ENCODE results near the gene ADAMTS7. TPM values are rescaled to one million over a fixed set of nuclear protein-coding genes. Genes with fewer than 3 reads are reported as not detected.
"Not testable (repeated sequence)": the region's sequence is repeated elsewhere in the genome, so short reads cannot be mapped to it uniquely, and the experiment has no call there.

ADAMTS7 gene
- total and polyA plus RNA-seq, 2 donors (not counting 1 experiment from before 2014, with no cell fraction given): 0.10 to 16.6 TPM

- TF ChIP-seq EZH2 (IDR thresholded peaks at IDR 0.05; ENCODE audit: borderline replicate concordance, insufficient read depth, low read depth, low read length, poor library complexity, severe bottlenecking) (no peak), CTCF (IDR thresholded peaks at IDR 0.05) (no peak)
- 88% methylated on average over 5 of the region's 5 CpGs for WGBS (ENCODE audit: insufficient coverage)
- POLR2A ChIA-PET: no interaction called here
Measured at GRCh38 chr15:78778422-78778821, 32.8 kb downstream of the ADAMTS7 start.

GRCh38 chr15:78777953-78778345 lies 33.3 kb downstream of the ADAMTS7 start:
- H2AFZ ChIP-seq (ENCODE audit: insufficient read depth, low read depth, low read length, poor library complexity, severe bottlenecking); DNase-seq; CTCF ChIA-PET; H3K4me2 ChIP-seq (replicated peaks; ENCODE audit: low read depth, low read length, poor library complexity, severe bottlenecking); H3K27ac Mint-ChIP-seq; POLR2A ChIA-PET; H3K9me3 Mint-ChIP-seq (ENCODE audit: insufficient read depth); intact Hi-C loops (cut with micrococcal nuclease); H3K9me3 ChIP-seq (ENCODE audit: control extremely low read depth in 1 of 3, control insufficient read depth in 2 of 3, insufficient read depth in 1 of 3, low read length in 2 of 3); H3K4me3 Mint-ChIP-seq; H3K4me1 Mint-ChIP-seq; H3K4me1 ChIP-seq (ENCODE audit: control insufficient read depth in 2 of 2, insufficient read depth in 2 of 2, low read length in 2 of 2); H3K27me3 ChIP-seq (replicated peaks in 1 of 4; ENCODE audit: control extremely low read depth in 1 of 4, control insufficient read depth in 3 of 4, insufficient read depth in 4 of 4, low read length in 3 of 4); H3K27me3 Mint-ChIP-seq; H3K36me3 ChIP-seq (replicated peaks in 1 of 2; ENCODE audit: control extremely low read depth in 1 of 2, control insufficient read depth in 1 of 2, extremely low read depth in 1 of 2, insufficient read depth in 2 of 2, low read length in 1 of 2); ATAC-seq (ENCODE audit: low read depth); H3K4me3 ChIP-seq (ENCODE audit: control extremely low read depth in 1 of 5, extremely low read depth in 1 of 5, insufficient read depth in 1 of 5, low read depth in 2 of 5, low read length in 4 of 5); H4K20me1 ChIP-seq (ENCODE audit: control insufficient read depth, insufficient read depth, low read length, poor library complexity, severe bottlenecking); H3K9ac ChIP-seq (ENCODE audit: low read length); H3K79me2 ChIP-seq (ENCODE audit: control insufficient read depth, insufficient read depth, low read length); H3K27ac ChIP-seq (ENCODE audit: low read length in 2 of 2): not testable (repeated sequence)
- 93% methylated on average over 12 of the region's 12 CpGs for WGBS (ENCODE audit: insufficient coverage)

More at GRCh38 chr15:78778422-78778821, 32.8 kb downstream of the ADAMTS7 start:
- no peaks in the 10 kb centered on the region for H3K36me3 ChIP-seq (replicated peaks in 1 of 2; ENCODE audit: control extremely low read depth in 1 of 2, control insufficient read depth in 1 of 2, extremely low read depth in 1 of 2, insufficient read depth in 2 of 2, low read length in 1 of 2)
- ATAC-seq (ENCODE audit: low read depth) (no peak), DNase-seq (no peak)
- H3K4me1 Mint-ChIP-seq: no peaks in the 10 kb centered on the region
- H3K9me3 Mint-ChIP-seq (ENCODE audit: insufficient read depth): no peaks in the 10 kb centered on the region
- no peak overlapping the region for H3K9ac ChIP-seq (ENCODE audit: low read length)
- H3K79me2 ChIP-seq (ENCODE audit: control insufficient read depth, insufficient read depth, low read length): no peaks in the 10 kb centered on the region
- H3K27ac ChIP-seq (ENCODE audit: low read length in 2 of 2): no peak overlapping the region
- H3K4me3 ChIP-seq (ENCODE audit: control extremely low read depth in 1 of 5, extremely low read depth in 1 of 5, insufficient read depth in 1 of 5, low read depth in 2 of 5, low read length in 4 of 5): no peak overlapping the region
- no peak overlapping the region for H3K4me3 Mint-ChIP-seq
- no peak overlapping the region for H3K27ac Mint-ChIP-seq
- no peaks in the 10 kb centered on the region for H3K27me3 ChIP-seq (replicated peaks in 1 of 4; ENCODE audit: control extremely low read depth in 1 of 4, control insufficient read depth in 3 of 4, insufficient read depth in 4 of 4, low read length in 3 of 4)
- no peaks in the 10 kb centered on the region for H3K27me3 Mint-ChIP-seq
- no peaks in the 10 kb centered on the region for H3K4me1 ChIP-seq (ENCODE audit: control insufficient read depth in 2 of 2, insufficient read depth in 2 of 2, low read length in 2 of 2)
- H3K9me3 ChIP-seq (ENCODE audit: control extremely low read depth in 1 of 3, control insufficient read depth in 2 of 3, insufficient read depth in 1 of 3, low read length in 2 of 3): no peaks in the 10 kb centered on the region
- intact Hi-C loops (cut with micrococcal nuclease): no loop called here
- no peak overlapping the region for H3K4me2 ChIP-seq (replicated peaks; ENCODE audit: low read depth, low read length, poor library complexity, severe bottlenecking)
- H4K20me1 ChIP-seq (ENCODE audit: control insufficient read depth, insufficient read depth, low read length, poor library complexity, severe bottlenecking): no peaks in the 10 kb centered on the region
- H2AFZ ChIP-seq (ENCODE audit: insufficient read depth, low read depth, low read length, poor library complexity, severe bottlenecking): no peak overlapping the region
- CTCF ChIA-PET: no interaction called here

- intact Hi-C loops (cut with micrococcal nuclease); H3K27me3 Mint-ChIP-seq; H3K27ac ChIP-seq (ENCODE audit: low read length in 2 of 2); H2AFZ ChIP-seq (ENCODE audit: insufficient read depth, low read depth, low read length, poor library complexity, severe bottlenecking); H3K9ac ChIP-seq (ENCODE audit: low read length); H3K79me2 ChIP-seq (ENCODE audit: control insufficient read depth, insufficient read depth, low read length); H3K9me3 ChIP-seq (ENCODE audit: control extremely low read depth in 1 of 3, control insufficient read depth in 2 of 3, insufficient read depth in 1 of 3, low read length in 2 of 3); DNase-seq; H3K4me1 Mint-ChIP-seq; H3K4me3 ChIP-seq (ENCODE audit: control extremely low read depth in 1 of 5, extremely low read depth in 1 of 5, insufficient read depth in 1 of 5, low read depth in 2 of 5, low read length in 4 of 5); H3K9me3 Mint-ChIP-seq (ENCODE audit: insufficient read depth); H3K4me2 ChIP-seq (replicated peaks; ENCODE audit: low read depth, low read length, poor library complexity, severe bottlenecking); H3K27me3 ChIP-seq (replicated peaks in 1 of 4; ENCODE audit: control extremely low read depth in 1 of 4, control insufficient read depth in 3 of 4, insufficient read depth in 4 of 4, low read length in 3 of 4); ATAC-seq (ENCODE audit: low read depth); H3K4me3 Mint-ChIP-seq; H3K36me3 ChIP-seq (replicated peaks in 1 of 2; ENCODE audit: control extremely low read depth in 1 of 2, control insufficient read depth in 1 of 2, extremely low read depth in 1 of 2, insufficient read depth in 2 of 2, low read length in 1 of 2); H4K20me1 ChIP-seq (ENCODE audit: control insufficient read depth, insufficient read depth, low read length, poor library complexity, severe bottlenecking); H3K4me1 ChIP-seq (ENCODE audit: control insufficient read depth in 2 of 2, insufficient read depth in 2 of 2, low read length in 2 of 2); H3K27ac Mint-ChIP-seq; CTCF ChIA-PET: not testable (repeated sequence)
- 90% methylated on average over 18 of the region's 26 CpGs for WGBS (ENCODE audit: insufficient coverage)
- POLR2A ChIA-PET: interaction anchor here (0.6 kb wide), 1 partner anchor 46 kb away, joined by 4 read pairs; no protein-coding TSS in a partner anchor
Measured at GRCh38 chr15:78777290-78777952, 33.8 kb downstream of the ADAMTS7 start.

Measured in B cell (primary cell).